NB4 (cell line): ENCODE data around the gene SEPTIN8.

ENCODE experiments used
- POLR2A ChIP-seq: IDR thresholded peaks from 2 replicates; pipeline ENCODE4 v1.6.1; 2011; ENCODE audit warnings: mild to moderate bottlenecking; ENCODE audit not compliant: insufficient read length; ENCODE audit errors: extremely low read depth
- TF ChIP-seq, protein P1 (sequence below): IDR thresholded peaks from one replicate; pipeline ENCODE4 v1.5.1; 2012; ENCODE audit warnings: low read depth, low read length
- TF ChIP-seq, protein P2 (sequence below): IDR thresholded peaks from 2 replicates; pipeline ENCODE4 v1.6.1; 2011; ENCODE audit warnings: low read depth, low read length

GRCh38 chr5:132785864-132786263 is 8.8 kb upstream of the SEPTIN8 start:
- TF ChIP-seq POLR2A, result no peak
- TF ChIP-seq, protein P1, sequence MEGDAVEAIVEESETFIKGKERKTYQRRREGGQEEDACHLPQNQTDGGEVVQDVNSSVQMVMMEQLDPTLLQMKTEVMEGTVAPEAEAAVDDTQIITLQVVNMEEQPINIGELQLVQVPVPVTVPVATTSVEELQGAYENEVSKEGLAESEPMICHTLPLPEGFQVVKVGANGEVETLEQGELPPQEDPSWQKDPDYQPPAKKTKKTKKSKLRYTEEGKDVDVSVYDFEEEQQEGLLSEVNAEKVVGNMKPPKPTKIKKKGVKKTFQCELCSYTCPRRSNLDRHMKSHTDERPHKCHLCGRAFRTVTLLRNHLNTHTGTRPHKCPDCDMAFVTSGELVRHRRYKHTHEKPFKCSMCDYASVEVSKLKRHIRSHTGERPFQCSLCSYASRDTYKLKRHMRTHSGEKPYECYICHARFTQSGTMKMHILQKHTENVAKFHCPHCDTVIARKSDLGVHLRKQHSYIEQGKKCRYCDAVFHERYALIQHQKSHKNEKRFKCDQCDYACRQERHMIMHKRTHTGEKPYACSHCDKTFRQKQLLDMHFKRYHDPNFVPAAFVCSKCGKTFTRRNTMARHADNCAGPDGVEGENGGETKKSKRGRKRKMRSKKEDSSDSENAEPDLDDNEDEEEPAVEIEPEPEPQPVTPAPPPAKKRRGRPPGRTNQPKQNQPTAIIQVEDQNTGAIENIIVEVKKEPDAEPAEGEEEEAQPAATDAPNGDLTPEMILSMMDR, result no peak
- TF ChIP-seq, protein P2, sequence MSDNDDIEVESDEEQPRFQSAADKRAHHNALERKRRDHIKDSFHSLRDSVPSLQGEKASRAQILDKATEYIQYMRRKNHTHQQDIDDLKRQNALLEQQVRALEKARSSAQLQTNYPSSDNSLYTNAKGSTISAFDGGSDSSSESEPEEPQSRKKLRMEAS, result no peak
